Body of pancreas (tissue), 4 donors: ENCODE results near the gene PAM16. TPM values are rescaled to one million over a fixed set of nuclear protein-coding genes. Genes with fewer than 3 reads are reported as not detected.

Experiments
- ATAC-seq: fragments of 150-250 bp; one replicate; pipeline ENCODE4 v1.9.1; 2016
- DNase-seq, 4 donors: peaks; one replicate each; pipeline ENCODE4 v3.0.0-alpha.2; 2019
- H3K27ac ChIP-seq, 4 donors: fragments of 200-600 bp; sonication (generic); 1 replicate in 3 of 4; 2 replicates in 1 of 4; pipeline versions ENCODE4 v1.5.1 to v1.6.1; 2016 to 2019; ENCODE audit warnings: mild to moderate bottlenecking in 1 of 4, mixed read lengths in 1 of 4, moderate library complexity in 1 of 4
- H3K27me3 ChIP-seq, 2 donors: fragments of 200-600 bp; sonication (generic); one replicate each; pipeline ENCODE4 v1.6.0; 2016; ENCODE audit warnings: mild to moderate bottlenecking in 1 of 2
- H3K36me3 ChIP-seq, 2 donors: fragments of 200-600 bp; sonication (generic); replicated peaks in 1 of 2; 2 replicates each; pipeline ENCODE4 v1.5.1; 2016; ENCODE audit warnings: low read depth in 2 of 2; ENCODE audit not compliant: insufficient read depth in 1 of 2
- H3K4me1 ChIP-seq: fragments of 200-600 bp; sonication (generic); one replicate; pipeline ENCODE4 v1.6.0; 2016
- H3K4me3 ChIP-seq, 2 donors: fragments of 200-600 bp; sonication (generic); 1 replicate in 1 of 2; 2 replicates in 1 of 2; pipeline ENCODE4 v1.5.1; 2016 to 2019
- H3K9me3 ChIP-seq, 3 donors: fragments of 200-600 bp; sonication (generic); 1 replicate in 2 of 3; 2 replicates in 1 of 3; pipeline ENCODE4 v1.5.1; 2016
- CTCF ChIP-seq, 7 experiments: fragments of 450-650 bp in 4 of 7; fragments of 200-600 bp in 3 of 7; sonication (generic) in 3 of 7; IDR thresholded peaks; one replicate each; pipeline ENCODE4 v1.5.1; 2016 to 2019; ENCODE audit warnings: antibody characterized with exemption in 7 of 7
- POLR2A ChIP-seq, 3 donors: fragments of 450-650 bp; IDR thresholded peaks; one replicate each; pipeline ENCODE4 v1.6.1; 2016; ENCODE audit warnings: antibody characterized with exemption in 3 of 3, mild to moderate bottlenecking in 2 of 3
- WGBS, 2 donors: methylation state at CpG; one replicate each; pipeline ENCODE4 v1.1.5; 2017; 5-methylcytosine and 5-hydroxymethylcytosine counted together
- intact Hi-C: fragments of 100-400 bp; cut with DNase I; formaldehyde crosslinking; loops from one replicate; pipeline ENCODE4 v1.15.1; 2023
- total RNA-seq, 2 donors: library from RNA; depleted of rRNA; stranded (reverse); fragments of >200 nt; gene quantifications; one replicate each; pipeline ENCODE4 v1.1.0, GENCODE V29; 2016

Gene PAM16
- total RNA-seq, 2 donors from 2014 or later: 25.9 to 27.7 TPM

- TF ChIP-seq POLR2A (IDR thresholded peaks at IDR 0.05): no peak
- no peak for TF ChIP-seq CTCF (IDR thresholded peaks at IDR 0.05)
- peak in 3 of 4 donors; percentile 39 to 76 (median 61) for DNase-seq
- Histone ChIP-seq H3K4me3 (no peak overlapping the region), H3K27me3 (no peaks in the 10 kb centered on the region), H3K9me3 (no peaks in the 10 kb centered on the region), H3K27ac (peak overlapping the region; percentile 14 to 70 (median 60)), H3K4me1 (peaks cover 4% of the 10 kb centered on the region), H3K36me3 (no peaks in the 10 kb centered on the region)
- WGBS, 2 donors: 46 to 56% methylated on average over 11 to 15 of the region's 15 CpGs
- intact Hi-C loops: loop anchor here (10.0 kb wide), 1 partner anchor 106 kb away; no protein-coding TSS in a partner anchor
- ATAC-seq: peak; percentile 77
Measured at GRCh38 chr16:4298761-4299522, 52.2 kb downstream of the PAM16 start.

GRCh38 chr16:4297480-4297879 lies 53.6 kb downstream of the PAM16 start:
- Histone ChIP-seq H3K27me3 (no peaks in the 10 kb centered on the region), H3K4me1 (peaks cover 10% of the 10 kb centered on the region), H3K36me3 (no peaks in the 10 kb centered on the region), H3K4me3 (no peak overlapping the region), H3K27ac (no peak overlapping the region), H3K9me3 (no peaks in the 10 kb centered on the region)
- TF ChIP-seq POLR2A (IDR thresholded peaks at IDR 0.05): no peak
- no peak for TF ChIP-seq CTCF (IDR thresholded peaks at IDR 0.05)
- intact Hi-C loops: loop anchor here (10.0 kb wide), 1 partner anchor 107 kb away; no protein-coding TSS in a partner anchor
- DNase-seq (no peak), ATAC-seq (no peak)
- WGBS, 2 donors: 81 to 87% methylated on average over 6 of the region's 6 CpGs

GRCh38 chr16:4295581-4295980 lies 55.5 kb downstream of the PAM16 start:
- Histone ChIP-seq H3K4me1 (peaks cover 10% of the 10 kb centered on the region), H3K36me3 (no peaks in the 10 kb centered on the region), H3K9me3 (no peaks in the 10 kb centered on the region), H3K4me3 (no peak overlapping the region), H3K27me3 (no peaks in the 10 kb centered on the region), H3K27ac (no peak overlapping the region)
- TF ChIP-seq POLR2A (IDR thresholded peaks at IDR 0.05): no peak
- no peak for TF ChIP-seq CTCF (IDR thresholded peaks at IDR 0.05)
- 80 to 83% methylated on average over 6 of the region's 6 CpGs for WGBS, 2 donors
- intact Hi-C loops: loop anchor here (10.0 kb wide), 1 partner anchor 109 kb away; no protein-coding TSS in a partner anchor
- DNase-seq (no peak), ATAC-seq (no peak)

- intact Hi-C loops: loop anchor here (5.0 to 10.0 kb wide), 2 partner anchors 38 to 111 kb away; no protein-coding TSS in a partner anchor
- ATAC-seq: peak; percentile 72
- Histone ChIP-seq H3K27ac (peak overlapping the region in 2 of 4 donors; percentile 39 to 60), H3K9me3 (no peaks in the 10 kb centered on the region), H3K4me3 (no peak overlapping the region), H3K36me3 (no peaks in the 10 kb centered on the region), H3K27me3 (no peaks in the 10 kb centered on the region), H3K4me1 (peaks cover 10% of the 10 kb centered on the region)
- TF ChIP-seq CTCF (IDR thresholded peaks at IDR 0.05) (no peak), POLR2A (IDR thresholded peaks at IDR 0.05) (no peak)
- peak in 3 of 4 donors; percentile 52 to 66 (median 59) for DNase-seq
- WGBS, 2 donors: 12 to 14% methylated on average over 7 to 19 of the region's 20 CpGs
Measured at GRCh38 chr16:4293822-4294457, 57.2 kb downstream of the PAM16 start.
